ENCODE measurements around the gene WASL. TPM values are rescaled to one million over a fixed set of nuclear protein-coding genes. Genes with fewer than 3 reads are reported as not detected.

The WASL gene
- polyA plus RNA-seq, 1 donor from 2014 or later = 22.5 TPM

- Histone ChIP-seq H2AFZ (ENCODE audit: low read depth, low read length) (no peak overlapping the region), H3K36me3 (ENCODE audit: insufficient read depth, low read length) (no peaks in the 10 kb centered on the region), H3F3A (ENCODE audit: insufficient read depth, low read length, poor library complexity, severe bottlenecking) (no peaks in the 10 kb centered on the region), H3K27ac (ENCODE audit: low read length) (no peak overlapping the region), H3K79me2 (replicated peaks; ENCODE audit: insufficient read depth, low read length) (no peaks in the 10 kb centered on the region), H3K9ac (ENCODE audit: low read length) (no peak overlapping the region), H3K9me3 (ENCODE audit: low read length) (no peaks in the 10 kb centered on the region), H3K4me3 (ENCODE audit: low read length) (no peak overlapping the region), H3K9me2 (ENCODE audit: insufficient read depth, low read length) (no peaks in the 10 kb centered on the region), H4K20me1 (ENCODE audit: insufficient read depth) (no peaks in the 10 kb centered on the region), H3K27me3 (ENCODE audit: insufficient read depth, low read depth, low read length) (no peaks in the 10 kb centered on the region), H3K4me2 (ENCODE audit: low read length) (no peak overlapping the region)
- no peak for TF ChIP-seq POLR2AphosphoS5 (IDR thresholded peaks at IDR 0.05)
- TF ChIP-seq MXI1 (conservative IDR thresholded peaks at IDR 0.05; ENCODE audit: poor library complexity, severe bottlenecking) = no peak
- no peak for TF ChIP-seq SMC3 (conservative IDR thresholded peaks at IDR 0.05; ENCODE audit: poor library complexity)
- no peak for TF ChIP-seq TAF1 (IDR thresholded peaks at IDR 0.05; ENCODE audit: low read depth)
- TF ChIP-seq EZH2 (IDR thresholded peaks at IDR 0.05; ENCODE audit: borderline replicate concordance, insufficient read depth, low read length, poor library complexity, severe bottlenecking) = no peak
- no peak for TF ChIP-seq CTCF (IDR thresholded peaks at IDR 0.05; ENCODE audit: poor library complexity, severe bottlenecking)
- TF ChIP-seq REST (IDR thresholded peaks at IDR 0.05; ENCODE audit: borderline replicate concordance) = no peak
- TF ChIP-seq EP300 (conservative IDR thresholded peaks at IDR 0.05; ENCODE audit: poor library complexity, severe bottlenecking) = no peak
- TF ChIP-seq RAD21 (conservative IDR thresholded peaks at IDR 0.05) = no peak
Observed at GRCh38 chr7:123769371-123769770, 20.6 kb upstream of the WASL start.

- H3K9me2 ChIP-seq (ENCODE audit: insufficient read depth, low read length) = no peaks in the 10 kb centered on the region
- H2AFZ ChIP-seq (ENCODE audit: low read depth, low read length) = no peak overlapping the region
- H3K9me3 ChIP-seq (ENCODE audit: low read length) = no peaks in the 10 kb centered on the region
- H3K36me3 ChIP-seq (ENCODE audit: insufficient read depth, low read length) = no peaks in the 10 kb centered on the region
- no peak for TF ChIP-seq REST (IDR thresholded peaks at IDR 0.05; ENCODE audit: borderline replicate concordance)
- TF ChIP-seq TAF1 (IDR thresholded peaks at IDR 0.05; ENCODE audit: low read depth) = no peak
- TF ChIP-seq RAD21 (conservative IDR thresholded peaks at IDR 0.05) = no peak
- no peak for TF ChIP-seq POLR2AphosphoS5 (IDR thresholded peaks at IDR 0.05)
- no peak for TF ChIP-seq EZH2 (IDR thresholded peaks at IDR 0.05; ENCODE audit: borderline replicate concordance, insufficient read depth, low read length, poor library complexity, severe bottlenecking)
- no peak for TF ChIP-seq EP300 (conservative IDR thresholded peaks at IDR 0.05; ENCODE audit: poor library complexity, severe bottlenecking)
- no peak for TF ChIP-seq CTCF (IDR thresholded peaks at IDR 0.05; ENCODE audit: poor library complexity, severe bottlenecking)
- no peak for TF ChIP-seq MXI1 (conservative IDR thresholded peaks at IDR 0.05; ENCODE audit: poor library complexity, severe bottlenecking)
- TF ChIP-seq SMC3 (conservative IDR thresholded peaks at IDR 0.05; ENCODE audit: poor library complexity) = no peak
- no peak overlapping the region for H3K9ac ChIP-seq (ENCODE audit: low read length)
- no peaks in the 10 kb centered on the region for H4K20me1 ChIP-seq (ENCODE audit: insufficient read depth)
- H3K27me3 ChIP-seq (ENCODE audit: insufficient read depth, low read depth, low read length) = no peaks in the 10 kb centered on the region
- H3F3A ChIP-seq (ENCODE audit: insufficient read depth, low read length, poor library complexity, severe bottlenecking) = no peaks in the 10 kb centered on the region
- H3K27ac ChIP-seq (ENCODE audit: low read length) = no peak overlapping the region
- no peaks in the 10 kb centered on the region for H3K79me2 ChIP-seq (replicated peaks; ENCODE audit: insufficient read depth, low read length)
- no peak overlapping the region for H3K4me2 ChIP-seq (ENCODE audit: low read length)
- H3K4me3 ChIP-seq (ENCODE audit: low read length) = no peak overlapping the region
Observed at GRCh38 chr7:123768493-123768892, 19.7 kb upstream of the WASL start.

Data from neural cell (in vitro differentiated cells).